Ishikawa (cell line): Measurements from ENCODE around the gene FAM120A.

Experiments used
- MAX ChIP-seq: IDR thresholded peaks from 2 replicates; pipeline ENCODE4 v1.6.1; 2012
- RAD21 ChIP-seq: IDR thresholded peaks from 2 replicates; pipeline ENCODE4 v1.6.1; 2012; ENCODE audit warnings: low read depth
- TAF1 ChIP-seq: IDR thresholded peaks from 2 replicates; pipeline ENCODE4 v1.6.1; 2012; ENCODE audit warnings: low read depth, mild to moderate bottlenecking

DNA sequence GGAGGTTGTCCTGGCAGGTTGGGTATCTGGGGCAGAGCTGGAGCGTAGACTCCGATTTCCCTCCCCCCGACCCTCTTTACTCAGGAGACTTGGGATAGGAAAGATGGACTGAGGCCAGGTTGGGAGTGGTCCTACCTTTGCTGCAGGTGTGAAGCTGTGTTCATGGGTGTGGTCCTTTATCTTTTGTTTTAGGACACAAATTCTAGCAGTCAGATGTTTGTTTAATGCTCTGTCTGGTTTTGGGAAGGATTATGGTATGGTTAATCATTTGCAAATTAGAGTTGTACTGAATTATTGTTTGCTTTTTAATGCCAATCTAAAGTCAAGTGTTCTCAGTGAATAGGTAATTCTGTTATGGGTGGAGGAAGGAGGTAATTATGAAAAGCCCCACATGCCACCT, 16.0 kb downstream of the FAM120A start:
- TF ChIP-seq TAF1, result no peak
- TF ChIP-seq RAD21, result no peak
- no peak for TF ChIP-seq MAX
